Activated CD8-positive, alpha-beta memory T cell treated with anti-CD3 and anti-CD28 coated beads, Interleukin-2, amount 10 ng/mL, durations not matched to agents 7 days and 5 days (primary cell): ENCODE data around the gene FAM20A. TPM values are rescaled to one million over a fixed set of nuclear protein-coding genes. Genes with fewer than 3 reads are reported as not detected.
"Not testable (repeated sequence)": the region's sequence is repeated elsewhere in the genome, so short reads cannot be mapped to it uniquely, and the experiment has no call there.

Source experiments
- ATAC-seq: fragments of 150-1000 bp; cut with Tn5 transposase; one replicate; pipeline ENCODE4 v1.10.0; 2021; ENCODE audit warnings: moderate library complexity
- CTCF ChIA-PET: fragments of 350-600 bp; sonication (Branson Sonifier 250); formaldehyde crosslinking; loops from one replicate; lab custom pipeline; 2021; ENCODE audit warnings: antibody characterized with exemption; lab: Charles Lee
- DNase-seq: peaks from one replicate; pipeline ENCODE4 v3.0.0-alpha.2; 2020
- H3K27ac Mint-ChIP-seq: one replicate; pipeline ENCODE4 v1.8.0; 2021; ENCODE audit warnings: mild to moderate bottlenecking, mixed read lengths
- H3K27me3 Mint-ChIP-seq: one replicate; pipeline ENCODE4 v1.8.0; 2021; ENCODE audit warnings: mixed read lengths
- H3K36me3 Mint-ChIP-seq: one replicate; pipeline ENCODE4 v1.8.0; 2021; ENCODE audit warnings: mild to moderate bottlenecking, mixed read lengths
- H3K4me1 Mint-ChIP-seq: one replicate; pipeline ENCODE4 v1.8.0; 2021; ENCODE audit warnings: mixed read lengths
- H3K4me3 Mint-ChIP-seq: one replicate; pipeline ENCODE4 v1.8.0; 2021; ENCODE audit warnings: mild to moderate bottlenecking, moderate library complexity, mixed read lengths
- H3K9me3 Mint-ChIP-seq: one replicate; pipeline ENCODE4 v1.8.0; 2022; ENCODE audit warnings: low read depth, mixed read lengths
- total RNA-seq, 2 experiments: library from RNA; stranded (reverse); gene quantifications; one replicate each; pipeline ENCODE4 v1.2.3, GENCODE V29; 2021

Gene FAM20A
- total RNA-seq, 2 experiments from 2014 or later = not detected

DNA sequence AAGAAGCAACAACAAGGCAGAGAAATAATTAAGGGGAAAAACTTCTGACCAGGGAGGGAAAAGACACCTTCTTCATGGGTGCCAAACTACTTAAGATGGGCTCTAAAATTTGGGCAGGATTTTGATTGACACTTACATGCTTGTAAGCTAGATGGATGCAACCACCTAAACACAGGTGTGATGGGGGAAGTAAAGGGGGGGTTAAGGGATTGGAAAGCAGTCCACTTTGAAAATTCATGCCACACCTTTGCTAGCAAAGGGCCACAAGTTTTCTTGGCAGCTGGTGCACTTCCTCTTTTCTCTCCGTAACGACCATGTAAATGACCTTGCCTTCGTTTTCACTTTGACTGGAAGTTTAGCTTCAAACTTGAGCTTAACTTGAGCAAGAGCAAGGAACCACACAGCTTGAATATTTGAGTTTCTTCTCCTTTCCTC lies 103.3 kb downstream of the FAM20A start:
- Mint-ChIP-seq H3K36me3 (peaks cover 6% of the 10 kb centered on the region), H3K4me1 (peaks cover 39% of the 10 kb centered on the region), H3K27me3 (peaks cover 5% of the 10 kb centered on the region), H3K9me3 (no peaks in the 10 kb centered on the region), H3K4me3 (peak overlapping the region; percentile 15), H3K27ac (peak overlapping the region; percentile 91)
- DNase-seq = peak; percentile 47
- ATAC-seq = peak; percentile 75
- CTCF ChIA-PET = interaction anchor here (1.1 to 4.5 kb wide), 6 partner anchors 9 to 30 kb away, joined by 3 to 27 read pairs (median 5); partner anchors contain the start of gene PRKAR1A

DNA sequence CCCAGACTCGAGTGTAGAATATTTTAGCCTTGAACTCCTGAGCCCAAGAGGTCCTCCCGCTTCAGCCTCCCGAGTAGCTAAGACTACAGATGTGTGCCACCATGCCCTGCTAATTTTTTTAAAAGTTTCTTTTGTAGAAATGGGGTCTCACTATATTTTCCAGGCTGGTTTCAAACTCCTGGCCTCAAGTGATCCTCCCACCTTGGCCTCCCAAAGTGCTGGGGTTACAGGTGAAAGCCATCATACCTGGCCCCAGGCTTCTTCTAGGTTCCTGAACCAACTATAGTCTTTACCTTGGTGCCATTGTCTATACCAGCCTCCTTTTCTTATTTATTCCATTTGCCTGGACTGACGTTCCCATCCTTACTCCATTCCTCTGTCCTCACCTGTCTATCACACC lies 106.1 kb downstream of the FAM20A start:
- Mint-ChIP-seq H3K27ac (no peak overlapping the region), H3K4me1 (peaks cover 26% of the 10 kb centered on the region), H3K36me3 (no peaks in the 10 kb centered on the region), H3K9me3 (no peaks in the 10 kb centered on the region), H3K27me3 (peaks cover 2% of the 10 kb centered on the region), H3K4me3 (no peak overlapping the region)
- no peak for DNase-seq
- no peak for ATAC-seq
- CTCF ChIA-PET = no interaction called here

DNA sequence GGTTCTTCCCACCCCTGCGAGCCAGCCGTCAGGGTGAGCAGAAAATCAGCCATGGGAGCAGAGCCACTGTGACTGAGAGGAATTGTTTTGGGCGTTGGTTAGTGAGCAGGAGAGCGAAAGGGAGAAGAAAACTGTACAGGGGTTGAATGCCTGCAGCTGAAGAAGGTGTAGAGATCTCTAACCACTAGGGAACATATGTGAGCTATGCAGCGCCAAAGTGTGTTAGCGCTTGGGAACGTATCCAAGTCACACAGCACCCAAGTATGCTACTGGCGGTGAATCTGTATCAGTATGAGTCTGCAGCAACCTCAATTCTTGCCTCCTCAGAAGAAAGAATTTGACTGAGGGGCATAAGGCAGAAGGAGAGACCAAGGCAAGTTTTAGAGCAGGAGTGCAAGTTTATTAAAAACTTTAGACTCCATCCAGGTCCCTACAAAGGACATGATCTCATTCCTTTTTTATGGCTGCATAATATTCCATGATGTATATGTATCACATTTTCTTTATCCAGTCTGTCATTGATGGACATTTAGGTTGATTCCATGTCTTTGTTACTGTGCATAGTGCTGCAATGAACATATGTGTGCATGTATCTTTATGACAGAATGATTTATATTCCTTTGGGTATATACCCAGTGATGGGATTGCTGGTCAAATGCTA lies 108.6 kb downstream of the FAM20A start:
- not testable (repeated sequence) for DNase-seq, ATAC-seq, H3K36me3 Mint-ChIP-seq, H3K4me3 Mint-ChIP-seq, H3K9me3 Mint-ChIP-seq, H3K27me3 Mint-ChIP-seq, H3K27ac Mint-ChIP-seq
- CTCF ChIA-PET = interaction anchor here (1.0 kb wide), 1 partner anchor 26 kb away, joined by 3 read pairs; no protein-coding TSS in a partner anchor
- peaks cover 16% of the 10 kb centered on the region for H3K4me1 Mint-ChIP-seq

DNA sequence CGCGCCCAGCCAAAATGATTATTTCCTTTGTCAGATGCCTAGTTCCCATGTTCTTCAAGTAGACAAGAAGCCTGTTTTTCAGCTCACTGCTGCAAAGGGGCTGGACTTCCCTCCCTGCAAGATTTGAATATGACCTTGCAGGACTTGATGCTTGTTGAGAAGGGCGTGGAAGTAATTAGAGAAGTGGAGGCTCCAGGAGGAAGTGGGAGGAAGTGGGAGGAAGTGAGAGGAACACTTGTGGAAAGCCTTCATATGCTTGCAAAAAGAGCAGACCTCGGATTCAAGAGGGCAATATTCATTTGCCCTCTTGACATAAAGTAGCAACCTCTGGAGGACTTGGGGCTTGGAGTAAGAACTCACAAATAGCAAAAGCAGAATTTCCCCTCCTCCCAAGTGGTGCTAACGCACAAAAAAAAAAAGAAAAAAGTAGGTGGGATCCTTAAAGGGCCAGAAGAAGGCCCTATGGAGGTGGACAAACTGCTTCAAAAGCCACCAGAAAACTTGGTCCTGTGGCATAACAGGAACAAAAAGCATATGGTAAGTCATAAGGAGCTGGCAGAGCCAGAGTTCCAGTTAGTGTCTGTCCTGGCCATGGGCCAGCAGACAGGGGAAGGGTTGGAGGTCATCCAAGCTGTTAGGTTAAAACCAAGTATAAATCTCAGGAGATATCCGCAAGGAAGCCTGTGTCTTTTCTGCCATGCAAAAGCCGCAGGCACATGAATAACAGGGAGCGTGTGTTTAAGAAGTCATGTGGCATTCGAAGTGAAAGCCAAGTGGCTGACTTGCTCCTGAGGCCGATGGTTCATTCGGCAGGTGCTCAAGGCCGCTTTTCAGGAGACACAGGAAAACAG lies 109.6 kb downstream of the FAM20A start:
- Mint-ChIP-seq H3K9me3 (no peaks in the 10 kb centered on the region), H3K27ac (no peak overlapping the region), H3K4me3 (no peak overlapping the region), H3K36me3 (no peaks in the 10 kb centered on the region), H3K4me1 (peaks cover 21% of the 10 kb centered on the region), H3K27me3 (peaks cover 3% of the 10 kb centered on the region)
- ATAC-seq (no peak), DNase-seq (no peak)
- CTCF ChIA-PET = interaction anchor here (1.0 kb wide), 1 partner anchor 25 kb away, joined by 3 read pairs; no protein-coding TSS in a partner anchor

DNA sequence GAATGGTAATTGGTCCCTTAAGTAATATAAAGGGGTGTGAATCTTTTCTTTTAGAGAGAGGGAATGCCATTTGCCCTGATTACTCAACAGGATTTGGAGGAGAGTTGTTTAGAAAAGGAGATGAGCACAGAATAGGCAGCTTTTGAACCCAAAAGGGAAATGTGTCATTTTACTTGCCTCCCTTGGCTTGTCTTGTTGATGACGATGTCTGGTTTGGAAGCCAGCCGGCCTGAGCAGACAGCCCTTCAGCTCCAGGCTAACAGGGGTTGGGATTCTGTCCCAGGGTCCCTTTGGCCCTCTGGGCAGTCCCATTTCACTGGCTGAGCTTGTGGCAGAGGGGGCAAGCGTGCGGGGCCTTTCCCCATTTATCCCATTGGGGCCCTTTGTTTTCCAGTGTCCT lies 111.2 kb downstream of the FAM20A start:
- Mint-ChIP-seq H3K36me3 (no peaks in the 10 kb centered on the region), H3K9me3 (no peaks in the 10 kb centered on the region), H3K4me3 (no peak overlapping the region), H3K4me1 (peaks cover 26% of the 10 kb centered on the region), H3K27me3 (peaks cover 20% of the 10 kb centered on the region), H3K27ac (no peak overlapping the region)
- CTCF ChIA-PET = interaction anchor here (2.7 to 3.6 kb wide), 2 partner anchors 8 to 23 kb away, joined by 21 to 27 read pairs; no protein-coding TSS in a partner anchor
- DNase-seq (no peak), ATAC-seq (no peak)

Other genes starting within 250 kb of the FAM20A start
- 10 to 100 TPM; 45.5 to 47.7 TPM for gene WIPI1, start 143.9 kb downstream of the FAM20A start, total RNA-seq
- gene PRKAR1A, start 88.9 kb downstream of the FAM20A start, total RNA-seq = 100 to 1,000 TPM; 215 to 293 TPM